Transverse colon (tissue), 4 donors: ENCODE data around the gene NDUFV2. TPM values are rescaled to one million over a fixed set of nuclear protein-coding genes. Genes with fewer than 3 reads are reported as not detected.

ENCODE experiments used
- DNase-seq: peaks from one replicate; pipeline ENCODE4 v3.0.0-alpha.2; 2019
- H3K27ac ChIP-seq, 4 donors: fragments of 200-600 bp; sonication (generic); 2 replicates each; pipeline ENCODE4 v1.5.1; 2016 to 2018; ENCODE audit warnings: inconsistent platforms in 4 of 4
- H3K27me3 ChIP-seq: fragments of 200-600 bp; sonication (generic); 2 replicates; pipeline ENCODE4 v1.5.1; 2017; ENCODE audit warnings: inconsistent platforms
- H3K36me3 ChIP-seq, 4 donors: fragments of 200-600 bp; sonication (generic); 2 replicates each; pipeline ENCODE4 v1.5.1; 2017 to 2019; ENCODE audit warnings: inconsistent platforms in 4 of 4
- H3K4me1 ChIP-seq, 4 donors: fragments of 200-600 bp; sonication (generic); 2 replicates each; pipeline ENCODE4 v1.5.1; 2017 to 2020; ENCODE audit warnings: inconsistent platforms in 4 of 4
- H3K4me3 ChIP-seq, 4 donors: fragments of 200-600 bp; sonication (generic); 1 replicate in 1 of 4; 2 replicates in 3 of 4; pipeline versions ENCODE4 v1.5.1 to v1.6.1; 2017 to 2019; ENCODE audit warnings: inconsistent platforms in 4 of 4
- H3K9me3 ChIP-seq, 2 donors: fragments of 200-600 bp; sonication (generic); 2 replicates each; pipeline ENCODE4 v1.5.1; 2017 to 2019; ENCODE audit warnings: inconsistent platforms in 2 of 2
- CTCF ChIP-seq, 5 experiments: fragments of 200-600 bp in 3 of 5; fragments of 450-650 bp in 2 of 5; sonication (generic) in 3 of 5; IDR thresholded peaks; 1 replicate in 2 of 5; 2 replicates in 3 of 5; pipeline ENCODE4 v1.5.1; 2016 to 2017; ENCODE audit warnings: antibody characterized with exemption in 5 of 5, inconsistent platforms in 3 of 5, mild to moderate bottlenecking in 2 of 5, moderate library complexity in 1 of 5
- EP300 ChIP-seq: sonication (generic); formaldehyde crosslinking; IDR thresholded peaks from one replicate; pipeline ENCODE4 v1.6.1; 2017; ENCODE audit warnings: antibody characterized with exemption, low read depth
- POLR2A ChIP-seq: fragments of 450-650 bp; IDR thresholded peaks from one replicate; pipeline ENCODE4 v1.6.1; 2016; ENCODE audit warnings: antibody characterized with exemption, mild to moderate bottlenecking, moderate library complexity
- POLR2AphosphoS5 ChIP-seq, 3 donors: sonication (generic); formaldehyde crosslinking; IDR thresholded peaks; one replicate each; pipeline ENCODE4 v1.6.1; 2016; ENCODE audit warnings: antibody characterized with exemption in 3 of 3
- WGBS, 2 donors: methylation state at CpG; one replicate each; pipeline ENCODE4 v1.1.5; 2018; ENCODE audit warnings: low coverage in 1 of 2; 5-methylcytosine and 5-hydroxymethylcytosine counted together
- in situ Hi-C, 4 donors: fragments of 200-750 bp; cut with MboI; loops; one replicate each; pipeline versions ENCODE4 v1.15.0 to v1.15.1; 2017; ENCODE audit warnings: low sequenced_read_pairs in 3 of 4, low pct_ligation_motif_present in 1 of 4, low pct_unique_long_range_greater_than_20kb in 1 of 4
- intact Hi-C: fragments of 100-400 bp; cut with DNase I; formaldehyde crosslinking; loops from one replicate; pipeline ENCODE4 v1.15.1; 2023; ENCODE audit warnings: low total_unique reads
- total RNA-seq, 4 donors: library from RNA; depleted of rRNA; stranded (reverse); fragments of >200 nt; gene quantifications; one replicate each; pipeline ENCODE4 v1.1.0, GENCODE V29; 2016

The NDUFV2 gene
- total RNA-seq, 4 donors from 2014 or later = 24.7 to 140 (median 113) TPM

GRCh38 chr18:9139400-9140039 lies 37.0 kb downstream of the NDUFV2 start:
- peaks cover 19 to 75% (median 49%) of the 10 kb centered on the region in 4 donors for H3K4me1 ChIP-seq
- in situ Hi-C loops (no loop called here), intact Hi-C loops (loop anchor here (5.0 kb wide), 1 partner anchor 432 kb away; the partner anchor contains the start of gene MTCL1)
- peak overlapping the region; percentile 95 to 100 (median 99) for H3K27ac ChIP-seq
- no peak for DNase-seq
- H3K9me3 ChIP-seq = no peaks in the 10 kb centered on the region
- TF ChIP-seq POLR2AphosphoS5 (IDR thresholded peaks at IDR 0.05) (no peak), EP300 (no peak), POLR2A (no peak), CTCF (IDR thresholded peaks at IDR 0.05) (no peak)
- no peaks in the 10 kb centered on the region for H3K27me3 ChIP-seq
- no peaks in the 10 kb centered on the region for H3K36me3 ChIP-seq
- WGBS, 2 donors = 54 to 59% methylated on average over 7 of the region's 7 CpGs
- peak overlapping the region in 2 of 4 donors; percentile 1 to 77 for H3K4me3 ChIP-seq

- Histone ChIP-seq H3K4me1 (peaks cover 19 to 74% (median 44%) of the 10 kb centered on the region in 4 donors), H3K9me3 (no peaks in the 10 kb centered on the region), H3K36me3 (no peaks in the 10 kb centered on the region), H3K4me3 (peak overlapping the region in 2 of 4 donors; percentile 1 to 18), H3K27ac (peak overlapping the region; percentile 95 to 100 (median 99)), H3K27me3 (no peaks in the 10 kb centered on the region)
- WGBS, 2 donors = 32 to 45% methylated on average over 2 of the region's 2 CpGs
- intact Hi-C loops (no loop called here), in situ Hi-C loops (no loop called here)
- no peak for DNase-seq
- TF ChIP-seq EP300 (no peak), POLR2AphosphoS5 (IDR thresholded peaks at IDR 0.05) (no peak), POLR2A (no peak)
Observed at GRCh38 chr18:9140381-9140780, 37.9 kb downstream of the NDUFV2 start.

DNA sequence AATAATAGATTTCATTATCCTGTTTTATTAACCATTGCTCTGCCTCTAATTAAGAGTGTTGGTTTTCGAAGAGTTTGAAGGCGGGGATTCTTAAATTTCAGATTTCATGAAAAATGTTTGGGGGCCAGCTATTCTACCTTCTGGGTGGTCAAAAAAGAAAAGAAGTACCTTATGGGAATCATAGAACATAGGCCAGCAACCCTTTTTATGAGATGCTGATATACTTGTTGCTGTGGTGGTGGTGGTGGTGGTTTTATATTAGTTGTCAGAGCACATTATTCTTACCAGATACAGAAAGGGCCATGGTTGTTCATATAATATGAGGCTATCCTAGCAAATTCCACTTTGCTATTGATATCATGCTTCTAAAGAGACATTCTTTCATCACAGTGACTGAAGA lies 38.5 kb downstream of the NDUFV2 start:
- no peaks in the 10 kb centered on the region for H3K9me3 ChIP-seq
- DNase-seq = no peak
- peak overlapping the region; percentile 95 to 100 (median 99) for H3K27ac ChIP-seq
- no peak overlapping the region for H3K4me3 ChIP-seq
- intact Hi-C loops (no loop called here), in situ Hi-C loops (no loop called here)
- H3K4me1 ChIP-seq = peaks cover 19 to 77% (median 43%) of the 10 kb centered on the region in 4 donors
- H3K36me3 ChIP-seq = no peaks in the 10 kb centered on the region
- WGBS, 2 donors = 88% methylated on average over 2 of the region's 2 CpGs
- H3K27me3 ChIP-seq = no peaks in the 10 kb centered on the region
- TF ChIP-seq EP300 (no peak), CTCF (IDR thresholded peaks at IDR 0.05) (no peak), POLR2A (no peak)

- Histone ChIP-seq H3K27me3 (no peaks in the 10 kb centered on the region), H3K36me3 (no peaks in the 10 kb centered on the region), H3K27ac (peak overlapping the region in 1 of 4 donors; percentile 7), H3K4me3 (no peak overlapping the region), H3K9me3 (no peaks in the 10 kb centered on the region), H3K4me1 (peaks cover 29 to 94% (median 45%) of the 10 kb centered on the region in 4 donors)
- WGBS, 2 donors = 92 to 100% methylated on average over 1 of the region's 1 CpG
- no peak for TF ChIP-seq CTCF (IDR thresholded peaks at IDR 0.05)
- TF ChIP-seq EP300 = no peak
- no peak for TF ChIP-seq POLR2A
- TF ChIP-seq POLR2AphosphoS5 (IDR thresholded peaks at IDR 0.05) = no peak
- intact Hi-C loops = no loop called here
- in situ Hi-C loops = loop anchor here in 1 of 4 donors (5.0 kb wide), 1 partner anchor 74 kb away; no protein-coding TSS in a partner anchor
- DNase-seq = no peak
Observed at GRCh38 chr18:9146224-9146623, 43.7 kb downstream of the NDUFV2 start.
